ENCODE data around the gene CTSH.

DNA sequence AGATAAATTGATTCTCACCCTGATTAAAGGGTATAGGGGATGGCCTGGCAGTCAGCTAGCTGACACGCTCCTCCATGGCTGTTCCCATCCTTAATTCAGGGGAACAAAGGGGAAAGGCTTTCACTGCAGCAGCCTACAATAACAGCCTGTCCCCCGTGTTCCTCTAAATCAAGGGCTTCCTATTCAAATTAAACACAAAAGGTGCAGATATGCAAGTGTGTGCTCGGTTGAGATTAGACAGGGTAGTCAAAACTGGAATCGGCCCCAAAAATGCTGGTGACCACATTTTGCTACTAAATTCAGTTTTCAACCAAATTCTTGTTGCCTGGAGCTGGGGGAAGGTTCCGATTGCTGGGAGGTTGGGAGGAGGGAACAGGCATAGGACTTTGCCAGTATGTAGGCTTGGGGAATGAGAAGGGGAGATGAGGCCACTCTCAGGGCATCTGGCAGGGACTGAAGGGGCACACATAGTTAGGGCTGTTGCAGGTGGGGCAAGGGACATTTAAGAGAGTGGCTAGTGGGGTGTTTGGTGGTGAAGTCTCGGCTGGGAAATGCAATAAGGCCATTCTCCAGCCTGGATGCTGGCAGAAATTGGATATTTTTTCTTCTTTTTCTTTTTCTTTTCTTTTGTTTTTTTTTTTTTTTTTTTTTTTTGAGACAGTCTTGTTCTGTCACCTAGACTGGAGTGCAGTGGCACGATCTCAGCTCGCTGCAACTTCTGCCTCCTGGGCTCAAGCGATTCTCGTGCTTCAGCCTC lies 32.9 kb upstream of the CTSH start:
- TF ChIP-seq CTCF (IDR thresholded peaks at IDR 0.05): no peak
- TF ChIP-seq POLR2AphosphoS5 (IDR thresholded peaks at IDR 0.05; ENCODE audit: low read depth, low read length): no peak

Measured in Panc1 (cell line).